Thymus (tissue), 11 donors: Measurements from ENCODE around the gene TSPAN14. TPM values are rescaled to one million over a fixed set of nuclear protein-coding genes. Genes with fewer than 3 reads are reported as not detected.

Experiments
- DNase-seq, 9 donors: peaks; one replicate each; pipeline ENCODE4 v3.0.0-alpha.2; 2013; ENCODE audit warnings: low spot score in 9 of 9, low read depth in 6 of 9, missing footprints in 1 of 9
- H3K27ac ChIP-seq, 2 donors: one replicate each; pipeline ENCODE4 v1.5.1; 2013; ENCODE audit warnings: control low read depth in 1 of 2, low read depth in 1 of 2, low read length in 1 of 2, mild to moderate bottlenecking in 1 of 2, moderate library complexity in 1 of 2
- H3K27me3 ChIP-seq, 2 donors: one replicate each; pipeline ENCODE4 v1.5.1; 2013; ENCODE audit warnings: low read length in 1 of 2; ENCODE audit not compliant: control insufficient read depth in 2 of 2, insufficient read depth in 1 of 2
- H3K36me3 ChIP-seq, 2 donors: one replicate each; pipeline ENCODE4 v1.5.1; 2013; ENCODE audit warnings: low read length in 1 of 2, mild to moderate bottlenecking in 1 of 2, moderate library complexity in 1 of 2; ENCODE audit not compliant: control insufficient read depth in 2 of 2, insufficient read depth in 2 of 2
- H3K4me1 ChIP-seq, 2 donors: one replicate each; pipeline ENCODE4 v1.5.1; 2013; ENCODE audit warnings: low read length in 2 of 2; ENCODE audit not compliant: control insufficient read depth in 2 of 2, insufficient read depth in 2 of 2
- H3K4me3 ChIP-seq, 2 donors: one replicate each; pipeline ENCODE4 v1.5.1; 2013; ENCODE audit warnings: low read length in 2 of 2, control low read depth in 1 of 2, mild to moderate bottlenecking in 1 of 2
- H3K9me3 ChIP-seq, 2 donors: one replicate each; pipeline ENCODE4 v1.5.1; 2013; ENCODE audit warnings: low read length in 1 of 2, mild to moderate bottlenecking in 1 of 2; ENCODE audit not compliant: control insufficient read depth in 2 of 2, insufficient read depth in 1 of 2
- WGBS: extraction: QIAGEN DNeasy Blood & Tissue Kit; methylation state at CpG from one replicate; pipeline ENCODE4 v1.1.7; 2013; 5-methylcytosine and 5-hydroxymethylcytosine counted together
- polyA plus RNA-seq: library from polyadenylated mRNA; stranded (reverse); fragments of 200-250 nt; gene quantifications from one replicate; pipeline ENCODE4 v1.2.3, GENCODE V29; 2013
- total RNA-seq: library from RNA; stranded (reverse); fragments of 120-200 nt; gene quantifications from one replicate; pipeline ENCODE4 v1.2.4, GENCODE V29; 2013
- donor health status: healthy.

The TSPAN14 gene
- total and polyA plus RNA-seq, 2 donors: 16.6 to 60.0 TPM

DNA sequence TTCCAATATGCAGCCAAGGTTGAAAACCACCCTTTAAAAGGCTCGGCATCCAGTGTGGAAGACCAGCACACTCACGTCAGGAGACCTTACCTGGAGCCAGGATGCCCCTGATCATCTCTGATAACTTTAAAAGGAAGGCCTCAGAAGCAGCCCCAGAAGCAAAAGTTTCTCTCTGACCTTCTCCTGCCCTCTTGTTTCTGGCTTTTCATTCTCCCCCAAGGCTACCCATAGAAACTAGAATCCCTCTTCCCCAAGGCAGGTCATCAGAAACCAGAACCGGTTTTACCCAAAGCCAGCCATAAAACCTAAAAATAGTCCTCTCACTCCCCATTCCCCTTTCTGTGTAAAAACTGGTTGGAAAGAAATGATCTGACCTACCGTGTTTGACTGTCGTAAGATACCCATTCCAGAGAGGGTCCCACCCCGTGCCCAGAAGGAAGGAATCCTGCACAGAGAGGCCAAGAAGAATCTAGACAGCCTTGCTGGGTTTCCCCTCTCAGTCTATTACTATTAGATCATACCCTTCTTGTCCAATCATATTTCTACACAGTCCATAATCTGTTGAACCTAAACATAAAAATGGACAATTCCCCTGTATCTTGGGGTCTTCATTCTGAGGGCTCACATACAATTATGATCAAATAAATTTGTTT lies 17.5 kb upstream of the TSPAN14 start:
- no peak for DNase-seq
- Histone ChIP-seq H3K27ac (no peak overlapping the region), H3K4me1 (no peaks in the 10 kb centered on the region), H3K9me3 (no peaks in the 10 kb centered on the region), H3K36me3 (peaks cover 4 to 6% of the 10 kb centered on the region in 2 donors), H3K27me3 (no peaks in the 10 kb centered on the region), H3K4me3 (no peak overlapping the region)
- WGBS: 96% methylated on average over 6 of the region's 6 CpGs

DNA sequence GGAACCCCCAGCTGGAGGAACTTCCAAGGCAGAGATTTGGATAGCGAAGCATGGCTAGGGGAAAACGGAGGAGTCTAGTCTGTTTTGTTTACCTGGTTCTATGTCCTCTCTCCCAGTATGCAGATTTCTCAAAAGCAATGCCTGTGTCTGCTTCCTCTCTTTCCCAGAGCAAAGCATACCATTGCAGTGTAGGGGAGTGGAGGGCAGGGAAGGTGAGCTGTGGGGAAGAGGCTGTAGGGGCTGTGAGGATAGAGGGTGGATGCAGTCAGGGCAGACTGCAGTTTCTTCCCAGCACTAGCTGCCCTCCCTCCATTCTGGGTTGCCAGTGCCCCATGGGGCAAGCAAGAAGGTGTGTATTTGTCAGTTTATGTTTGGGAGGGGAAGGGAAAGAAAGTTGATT lies 16.9 kb upstream of the TSPAN14 start:
- no peak for DNase-seq
- 92% methylated on average over 2 of the region's 2 CpGs for WGBS

DNA sequence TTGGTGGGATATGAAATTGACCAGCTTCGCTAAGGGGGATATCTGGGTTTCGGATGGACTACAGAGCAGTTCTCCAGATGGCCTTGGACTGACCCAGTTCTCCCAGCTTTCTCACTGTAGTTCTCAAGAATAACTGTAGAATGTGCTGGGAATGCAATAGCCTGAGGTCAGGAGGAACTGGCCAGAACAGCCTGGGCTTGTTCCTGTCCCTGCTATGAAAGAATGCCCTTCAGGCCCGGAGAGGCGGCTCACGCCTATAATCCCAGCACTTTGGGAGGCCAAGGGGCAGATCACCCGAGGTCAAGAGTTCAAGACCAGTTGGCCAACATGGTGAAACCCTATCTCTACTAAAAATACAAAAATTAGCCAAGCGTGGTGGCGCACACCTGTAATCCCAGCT lies 12.3 kb upstream of the TSPAN14 start:
- Histone ChIP-seq H3K4me1 (peaks cover 12 to 28% of the 10 kb centered on the region in 2 donors), H3K9me3 (no peaks in the 10 kb centered on the region), H3K27ac (no peak overlapping the region), H3K36me3 (no peaks in the 10 kb centered on the region), H3K4me3 (no peak overlapping the region), H3K27me3 (no peaks in the 10 kb centered on the region)
- no peak for DNase-seq
- WGBS: 97% methylated on average over 8 of the region's 8 CpGs

More for the DNA sequence above, 16.9 kb upstream of the TSPAN14 start:
- Histone ChIP-seq H3K9me3 (no peaks in the 10 kb centered on the region), H3K27ac (no peak overlapping the region), H3K36me3 (peaks cover 4 to 5% of the 10 kb centered on the region in 2 donors), H3K27me3 (no peaks in the 10 kb centered on the region), H3K4me1 (no peaks in the 10 kb centered on the region), H3K4me3 (no peak overlapping the region)

DNA sequence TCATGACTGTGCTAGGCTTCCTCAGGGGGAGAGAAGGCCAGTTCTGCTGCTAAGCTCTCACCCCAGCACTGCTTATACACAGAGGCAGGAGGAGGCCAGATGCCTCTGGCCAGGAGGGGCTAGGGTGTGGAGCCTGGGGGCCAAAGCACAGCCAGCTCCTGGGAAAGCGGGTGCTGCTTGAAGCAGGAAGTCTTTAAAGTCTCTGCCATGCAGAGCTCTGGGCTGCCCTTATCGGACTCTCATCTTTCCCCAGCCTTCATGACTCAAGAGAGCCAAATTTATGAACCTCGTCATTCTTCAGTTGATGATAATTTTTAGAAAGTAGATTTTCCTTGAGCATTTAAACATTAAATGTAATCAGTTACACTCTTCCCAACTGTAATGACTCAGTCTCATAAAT lies 11.2 kb upstream of the TSPAN14 start:
- Histone ChIP-seq H3K27ac (no peak overlapping the region), H3K27me3 (no peaks in the 10 kb centered on the region), H3K4me1 (peaks cover 12 to 28% of the 10 kb centered on the region in 2 donors), H3K9me3 (no peaks in the 10 kb centered on the region), H3K4me3 (no peak overlapping the region), H3K36me3 (no peaks in the 10 kb centered on the region)
- no peak for DNase-seq
- WGBS: 57% methylated on average over 3 of the region's 3 CpGs

DNA sequence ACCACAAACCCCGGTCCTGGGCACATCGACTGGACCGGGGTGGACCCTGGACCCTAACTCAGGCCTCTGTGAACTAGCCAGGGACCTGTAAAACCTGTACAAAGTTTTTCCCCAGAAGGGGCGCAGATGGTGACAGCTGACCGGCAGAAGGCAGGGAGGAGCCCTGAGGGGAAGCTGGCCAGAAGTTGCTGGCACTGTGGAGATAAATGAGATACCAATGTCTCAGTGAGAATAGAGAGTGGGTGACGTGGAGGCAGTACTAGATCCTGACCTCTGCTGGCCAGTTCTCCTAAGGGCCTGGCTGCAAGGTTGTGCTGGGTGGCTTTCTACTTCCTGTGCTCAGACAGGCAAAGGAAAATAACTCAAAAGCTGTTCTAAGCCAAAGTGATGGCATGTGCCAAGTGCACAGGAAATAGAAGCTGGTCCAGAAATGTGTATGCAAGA lies 10.6 kb upstream of the TSPAN14 start:
- Histone ChIP-seq H3K36me3 (no peaks in the 10 kb centered on the region), H3K4me3 (no peak overlapping the region), H3K9me3 (no peaks in the 10 kb centered on the region), H3K4me1 (peaks cover 12 to 28% of the 10 kb centered on the region in 2 donors), H3K27me3 (no peaks in the 10 kb centered on the region), H3K27ac (no peak overlapping the region)
- peak in 2 of 9 donors; percentile 39 to 62 for DNase-seq
- WGBS: 73% methylated on average over 6 of the region's 6 CpGs

DNA sequence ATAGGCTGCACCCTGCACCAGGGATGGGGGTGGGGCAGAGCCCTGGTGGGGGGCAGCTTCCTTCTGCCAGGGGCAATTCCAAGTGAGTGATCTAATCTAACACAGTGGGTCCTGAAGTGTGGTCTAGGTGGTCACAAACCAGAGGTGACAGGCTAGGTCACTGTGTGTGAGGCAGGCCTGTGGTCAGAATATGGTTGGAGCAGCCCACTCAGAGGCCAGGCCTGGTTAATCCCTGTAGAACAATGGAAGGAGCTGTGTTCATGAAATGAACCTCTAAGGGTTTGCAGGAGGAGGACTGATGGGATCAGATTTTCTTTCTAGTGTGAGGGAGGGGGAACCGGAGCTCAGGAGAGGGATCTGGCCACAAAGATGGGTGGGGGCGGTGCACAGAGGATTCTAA lies 10.0 kb upstream of the TSPAN14 start:
- 93% methylated on average over 2 of the region's 2 CpGs for WGBS

DNA sequence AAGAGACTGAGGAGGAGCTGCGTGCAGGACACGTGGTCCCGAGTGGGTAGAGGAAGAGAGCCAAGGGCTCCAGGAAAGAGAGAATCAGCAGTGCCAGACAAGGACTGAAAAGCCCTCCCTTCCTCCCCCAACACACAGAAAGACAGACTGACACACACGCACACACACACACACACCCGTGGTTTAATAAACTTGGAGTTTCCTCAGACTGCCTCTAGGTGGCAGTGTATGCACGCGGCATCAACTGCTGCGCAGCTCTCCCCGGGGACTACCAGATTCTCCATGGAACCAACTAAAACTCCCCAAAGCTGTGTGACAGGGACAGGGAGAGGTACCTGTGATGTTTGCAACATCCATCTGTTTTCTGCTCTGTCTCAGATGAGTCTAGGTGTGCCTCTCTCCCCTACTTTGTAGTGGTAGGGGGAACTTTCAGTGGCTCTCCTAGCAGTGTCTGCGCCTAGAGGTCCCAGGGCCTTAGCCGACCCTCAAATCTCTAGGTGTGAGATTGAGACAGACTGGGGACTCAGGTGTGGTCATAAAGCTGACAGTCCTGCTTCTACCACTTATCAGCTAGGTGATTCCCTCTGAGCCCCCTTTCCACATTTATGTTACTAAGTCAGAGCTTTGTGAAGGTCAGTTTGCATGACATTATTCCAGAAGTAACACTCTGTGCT lies 9.3 kb upstream of the TSPAN14 start:
- Histone ChIP-seq H3K4me3 (no peak overlapping the region), H3K27ac (no peak overlapping the region), H3K9me3 (no peaks in the 10 kb centered on the region), H3K27me3 (no peaks in the 10 kb centered on the region), H3K4me1 (peaks cover 12 to 28% of the 10 kb centered on the region in 2 donors), H3K36me3 (no peaks in the 10 kb centered on the region)
- DNase-seq: peak in 3 of 9 donors; percentile 63 to 81 (median 81)
- WGBS: 24% methylated on average over 11 of the region's 11 CpGs

More for the DNA sequence above, 10.0 kb upstream of the TSPAN14 start:
- no peak for DNase-seq
- no peak overlapping the region for H3K4me3 ChIP-seq
- no peaks in the 10 kb centered on the region for H3K36me3 ChIP-seq
- H3K9me3 ChIP-seq: no peaks in the 10 kb centered on the region
- no peaks in the 10 kb centered on the region for H3K27me3 ChIP-seq
- H3K27ac ChIP-seq: no peak overlapping the region
- peaks cover 12 to 28% of the 10 kb centered on the region in 2 donors for H3K4me1 ChIP-seq

DNA sequence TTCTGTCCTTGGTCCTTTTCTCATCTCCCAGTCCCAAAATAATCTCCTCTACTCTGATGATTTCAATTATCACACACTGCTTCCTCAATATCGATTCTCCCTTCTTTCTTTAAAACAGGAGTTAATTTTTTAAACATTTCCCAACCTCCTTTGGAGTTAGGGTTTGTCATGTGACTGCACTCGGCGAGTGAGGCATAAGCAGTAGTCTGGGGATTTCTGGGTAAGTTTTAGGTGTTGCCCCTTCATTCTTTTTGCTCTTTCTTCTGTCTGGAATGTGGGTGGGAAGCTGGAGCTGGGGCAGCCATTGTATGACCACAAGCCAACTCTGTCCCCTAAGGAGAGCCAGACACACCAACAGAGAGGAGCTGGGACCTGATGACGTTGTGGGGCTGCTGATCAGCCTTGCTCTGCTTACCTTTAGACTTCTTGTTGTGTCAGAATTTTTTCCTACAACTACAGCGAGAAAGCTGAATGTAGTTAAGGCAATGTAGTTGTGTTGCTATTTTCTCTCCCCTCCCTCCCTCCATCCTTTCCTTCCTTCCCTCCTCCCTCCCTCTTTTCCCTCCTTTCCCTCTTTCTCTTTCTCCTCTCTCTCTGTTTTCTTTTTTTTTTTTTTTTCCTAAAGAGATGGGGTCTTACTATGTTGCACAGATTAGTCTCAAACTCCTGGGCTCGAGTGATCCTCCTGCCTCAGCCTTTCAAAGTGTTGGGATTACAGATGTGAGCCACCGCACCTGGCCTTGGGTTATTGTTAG lies 6.5 kb upstream of the TSPAN14 start:
- Histone ChIP-seq H3K27me3 (no peaks in the 10 kb centered on the region), H3K4me1 (peaks cover 12 to 28% of the 10 kb centered on the region in 2 donors), H3K36me3 (no peaks in the 10 kb centered on the region), H3K4me3 (no peak overlapping the region), H3K27ac (no peak overlapping the region), H3K9me3 (peaks cover 0 to 4% of the 10 kb centered on the region in 2 donors)
- no peak for DNase-seq
- 72% methylated on average over 7 of the region's 7 CpGs for WGBS
